ENCODE measurements around the gene ZNF407.

GRCh38 chr18:75051757-75052156 is 454.1 kb downstream of the ZNF407 start:
- TF ChIP-seq ZNF558 (tag by site-specific recombination; IDR thresholded peaks at IDR 0.05) = no peak
- TF ChIP-seq, protein P1, sequence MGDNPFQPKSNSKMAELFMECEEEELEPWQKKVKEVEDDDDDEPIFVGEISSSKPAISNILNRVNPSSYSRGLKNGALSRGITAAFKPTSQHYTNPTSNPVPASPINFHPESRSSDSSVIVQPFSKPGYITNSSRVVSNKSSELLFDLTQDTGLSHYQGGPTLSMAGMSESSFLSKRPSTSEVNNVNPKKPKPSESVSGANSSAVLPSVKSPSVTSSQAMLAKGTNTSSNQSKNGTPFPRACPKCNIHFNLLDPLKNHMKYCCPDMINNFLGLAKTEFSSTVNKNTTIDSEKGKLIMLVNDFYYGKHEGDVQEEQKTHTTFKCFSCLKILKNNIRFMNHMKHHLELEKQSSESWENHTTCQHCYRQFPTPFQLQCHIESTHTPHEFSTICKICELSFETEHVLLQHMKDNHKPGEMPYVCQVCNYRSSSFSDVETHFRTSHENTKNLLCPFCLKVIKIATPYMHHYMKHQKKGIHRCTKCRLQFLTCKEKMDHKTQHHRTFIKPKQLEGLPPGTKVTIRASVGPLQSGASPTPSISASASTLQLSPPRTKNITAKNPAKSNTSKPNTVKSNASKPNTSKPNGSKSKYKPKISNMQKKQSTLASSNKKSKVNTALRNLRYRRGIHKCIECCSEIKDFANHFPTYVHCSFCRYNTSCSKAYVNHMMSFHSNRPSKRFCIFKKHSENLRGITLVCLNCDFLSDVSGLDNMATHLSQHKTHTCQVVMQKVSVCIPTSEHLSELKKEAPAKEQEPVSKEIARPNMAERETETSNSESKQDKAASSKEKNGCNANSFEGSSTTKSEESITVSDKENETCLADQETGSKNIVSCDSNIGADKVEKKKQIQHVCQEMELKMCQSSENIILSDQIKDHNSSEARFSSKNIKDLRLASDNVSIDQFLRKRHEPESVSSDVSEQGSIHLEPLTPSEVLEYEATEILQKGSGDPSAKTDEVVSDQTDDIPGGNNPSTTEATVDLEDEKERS (tag by site-specific recombination; IDR thresholded peaks at IDR 0.05) = no peak

All from HEK293 (cell line).